Muscle of back (tissue), 11 donors: ENCODE data around the gene TCHHL1. TPM values are rescaled to one million over a fixed set of nuclear protein-coding genes. Genes with fewer than 3 reads are reported as not detected.

Experiments used
- DNase-seq, 3 donors: peaks; one replicate each; pipeline versions ENCODE4 v3.0.0 to v3.0.0-alpha.2; 2013
- polyA plus RNA-seq, 10 donors: library from polyadenylated mRNA; unstranded; fragments of 120-200 nt; gene quantifications; one replicate each; pipeline ENCODE4 v1.2.1, GENCODE V29; 2013; ENCODE audit not compliant: insufficient read length in 10 of 10

TCHHL1 gene
- polyA plus RNA-seq, 10 donors, result not detected

- DNase-seq, result no peak
Observed at GRCh38 chr1:152039461-152039860, 49.4 kb downstream of the TCHHL1 start.

- DNase-seq, result no peak
Observed at GRCh38 chr1:152038871-152039270, 50.0 kb downstream of the TCHHL1 start.

- peak; percentile 82 to 94 (median 89) for DNase-seq
Observed at GRCh38 chr1:152036267-152037216, 52.3 kb downstream of the TCHHL1 start, which contains the start of gene S100A11. Gene S100A11 (minus strand): TSS chr1:152037004. CDS start chr1:152036915, 89 bp downstream.

- peak; percentile 34 to 79 (median 52) for DNase-seq
Observed at GRCh38 chr1:152035539-152036266, 53.2 kb downstream of the TCHHL1 start.

GRCh38 chr1:152034654-152035538, 54.0 kb downstream of the TCHHL1 start:
- DNase-seq, result peak; percentile 15 to 67 (median 39)

DNA sequence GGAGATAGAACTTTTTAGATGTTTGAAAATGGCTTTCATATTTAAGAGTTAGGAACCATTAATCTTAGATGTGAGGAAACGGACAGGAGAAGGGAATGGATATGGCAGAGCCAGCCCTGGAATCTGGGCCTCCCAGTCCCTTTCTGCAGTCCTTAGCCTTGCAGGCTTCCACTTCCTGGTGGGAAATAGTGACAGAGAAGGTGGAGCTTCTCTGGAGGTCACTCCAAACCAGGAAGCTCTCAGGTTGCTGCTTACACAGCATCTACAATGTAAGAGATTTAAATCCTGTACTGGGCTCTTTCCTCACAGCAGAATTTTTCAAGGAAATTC, 54.6 kb downstream of the TCHHL1 start:
- peak in 1 of 3 donors; percentile 50 for DNase-seq

Other genes with a start within 250 kb of the TCHHL1 start
- under 1 TPM in 8 of 10 donors, not detected in 2; 0.11 to 0.35 (median 0.16) TPM for gene C2CD4D, start 249.2 kb downstream of the TCHHL1 start, polyA plus RNA-seq
- gene THEM5, start 235.4 kb downstream of the TCHHL1 start, polyA plus RNA-seq, result 1 to 10 TPM in 3 of 10 donors, under 1 TPM in 7; 0.21 to 4.2 (median 0.59) TPM
- 10 to 100 TPM in 8 of 10 donors, 1 to 10 TPM in 2; 8.8 to 23.8 (median 14.7) TPM for gene THEM4, start 179.6 kb downstream of the TCHHL1 start, polyA plus RNA-seq
- 100 to 1,000 TPM; 195 to 408 (median 272) TPM for gene S100A10, start 95.2 kb downstream of the TCHHL1 start, polyA plus RNA-seq
- 100 to 1,000 TPM; 144 to 317 (median 205) TPM for gene S100A11, start 52.1 kb downstream of the TCHHL1 start, polyA plus RNA-seq
- under 1 TPM in 8 of 10 donors, not detected in 2; 0.03 to 0.11 (median 0.04) TPM for gene TCHH, start 26.4 kb upstream of the TCHHL1 start, polyA plus RNA-seq
- gene RPTN, start 70.2 kb upstream of the TCHHL1 start, polyA plus RNA-seq, result not detected
- under 1 TPM; 0.04 to 0.66 (median 0.24) TPM for gene HRNR, start 135.1 kb upstream of the TCHHL1 start, polyA plus RNA-seq
- gene FLG, start 236.2 kb upstream of the TCHHL1 start, polyA plus RNA-seq, result 1 to 10 TPM in 1 of 10 donors, under 1 TPM in 9; 0.12 to 1.3 (median 0.38) TPM